Gastroesophageal sphincter (tissue), 3 donors: ENCODE results near the gene DEDD.

Source experiments
- EP300 ChIP-seq: sonication (generic); formaldehyde crosslinking; IDR thresholded peaks from one replicate; pipeline ENCODE4 v1.6.1; 2017; ENCODE audit warnings: antibody characterized with exemption, mild to moderate bottlenecking
- POLR2AphosphoS5 ChIP-seq: sonication (generic); formaldehyde crosslinking; IDR thresholded peaks from one replicate; pipeline ENCODE4 v1.6.1; 2017; ENCODE audit warnings: antibody characterized with exemption
- TF ChIP-seq, protein P1 (sequence below), 4 experiments: fragments of 200-600 bp in 2 of 4; fragments of 450-650 bp in 2 of 4; sonication (generic) in 1 of 4; IDR thresholded peaks; one replicate each; pipeline ENCODE4 v1.5.1; 2017 to 2019; ENCODE audit warnings: antibody characterized with exemption in 4 of 4, mild to moderate bottlenecking in 2 of 4, moderate library complexity in 2 of 4

DNA sequence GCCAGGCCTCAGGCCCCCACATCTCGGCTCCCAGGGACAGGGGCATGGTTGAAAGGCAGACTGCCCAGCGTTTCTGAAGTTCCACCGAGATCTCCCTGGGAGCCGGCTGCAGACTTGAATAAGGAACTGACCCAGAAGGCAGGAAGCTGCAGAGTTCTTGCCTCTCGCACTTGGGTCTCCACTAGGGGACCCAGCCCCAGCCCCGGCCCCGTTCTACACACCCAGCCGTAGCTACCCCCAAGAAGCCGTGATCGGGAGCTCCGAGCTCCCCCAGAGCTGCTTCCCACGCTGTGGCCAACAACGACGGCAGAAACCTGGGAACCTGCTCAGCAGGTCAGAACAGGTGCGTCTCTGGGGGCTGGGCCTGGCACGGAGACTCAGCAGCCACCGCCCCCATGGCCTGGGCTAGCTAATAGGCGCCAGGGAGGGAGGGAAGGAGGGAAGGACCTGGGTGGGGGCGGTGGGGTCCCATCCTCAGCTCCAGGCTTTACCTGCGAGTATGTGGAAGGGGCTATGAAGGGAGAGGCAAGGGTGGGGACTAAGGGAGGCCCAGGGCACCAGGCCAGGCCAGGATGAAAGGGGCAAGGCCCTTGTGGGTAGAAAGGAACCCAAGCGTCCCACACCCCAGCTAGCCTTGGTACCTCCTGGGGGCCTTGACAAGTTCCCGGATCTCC lies 43.1 kb downstream of the DEDD start, which contains the start of gene NECTIN4:
- TF ChIP-seq, protein P1, sequence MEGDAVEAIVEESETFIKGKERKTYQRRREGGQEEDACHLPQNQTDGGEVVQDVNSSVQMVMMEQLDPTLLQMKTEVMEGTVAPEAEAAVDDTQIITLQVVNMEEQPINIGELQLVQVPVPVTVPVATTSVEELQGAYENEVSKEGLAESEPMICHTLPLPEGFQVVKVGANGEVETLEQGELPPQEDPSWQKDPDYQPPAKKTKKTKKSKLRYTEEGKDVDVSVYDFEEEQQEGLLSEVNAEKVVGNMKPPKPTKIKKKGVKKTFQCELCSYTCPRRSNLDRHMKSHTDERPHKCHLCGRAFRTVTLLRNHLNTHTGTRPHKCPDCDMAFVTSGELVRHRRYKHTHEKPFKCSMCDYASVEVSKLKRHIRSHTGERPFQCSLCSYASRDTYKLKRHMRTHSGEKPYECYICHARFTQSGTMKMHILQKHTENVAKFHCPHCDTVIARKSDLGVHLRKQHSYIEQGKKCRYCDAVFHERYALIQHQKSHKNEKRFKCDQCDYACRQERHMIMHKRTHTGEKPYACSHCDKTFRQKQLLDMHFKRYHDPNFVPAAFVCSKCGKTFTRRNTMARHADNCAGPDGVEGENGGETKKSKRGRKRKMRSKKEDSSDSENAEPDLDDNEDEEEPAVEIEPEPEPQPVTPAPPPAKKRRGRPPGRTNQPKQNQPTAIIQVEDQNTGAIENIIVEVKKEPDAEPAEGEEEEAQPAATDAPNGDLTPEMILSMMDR (IDR thresholded peaks at IDR 0.05), result no peak
- no peak for TF ChIP-seq EP300
- TF ChIP-seq POLR2AphosphoS5, result no peak
